Upper lobe of right lung (tissue), 1 donor: Measurements from ENCODE around the gene ELAC1. TPM values are rescaled to one million over a fixed set of nuclear protein-coding genes. Genes with fewer than 3 reads are reported as not detected.
"Not testable (repeated sequence)": the region's sequence is repeated elsewhere in the genome, so short reads cannot be mapped to it uniquely, and the experiment has no call there.

Experiments used
- ATAC-seq: fragments of 200-7000 bp; cut with Tn5 transposase; one replicate; pipeline ENCODE4 v1.9.1; 2020; ENCODE audit warnings: mild to moderate bottlenecking, moderate library complexity
- DNase-seq: peaks from one replicate; pipeline ENCODE4 v3.0.0-alpha.2; 2020
- H3K27ac ChIP-seq: fragments of 200-600 bp; one replicate; pipeline ENCODE4 v1.8.0; 2022
- H3K27me3 ChIP-seq: fragments of 200-600 bp; one replicate; pipeline ENCODE4 v1.8.0; 2022; ENCODE audit warnings: mild to moderate bottlenecking
- H3K36me3 ChIP-seq: fragments of 200-600 bp; one replicate; pipeline ENCODE4 v1.8.0; 2022
- H3K4me1 ChIP-seq: fragments of 200-600 bp; one replicate; pipeline ENCODE4 v1.8.0; 2022
- H3K4me3 ChIP-seq: fragments of 200-600 bp; one replicate; pipeline ENCODE4 v1.8.0; 2022; ENCODE audit warnings: mild to moderate bottlenecking
- H3K9me3 ChIP-seq: fragments of 200-600 bp; one replicate; pipeline ENCODE4 v1.8.0; 2022
- intact Hi-C: fragments of 100-400 bp; cut with DNase I; formaldehyde crosslinking; loops from one replicate; pipeline ENCODE4 v1.11.0; 2022
- total RNA-seq: library from RNA; stranded (reverse); fragmentation: NEBNext Ultra II Directional; extraction: Animal tissue kit (Norgen Biotek cat#: 25700); gene quantifications from one replicate; pipeline ENCODE4 v1.2.1, GENCODE V29; 2021
- TF ChIP-seq, protein P1 (sequence below): fragments of 200-600 bp; IDR thresholded peaks from one replicate; pipeline ENCODE4 v1.8.0; 2022; ENCODE audit warnings: antibody characterized with exemption
- donor health status: DM: no; HTN: yes; CAD: no; lungs with severe emphysema.

Gene ELAC1
- total RNA-seq, 1 donor from 2014 or later, result 6.8 TPM

DNA sequence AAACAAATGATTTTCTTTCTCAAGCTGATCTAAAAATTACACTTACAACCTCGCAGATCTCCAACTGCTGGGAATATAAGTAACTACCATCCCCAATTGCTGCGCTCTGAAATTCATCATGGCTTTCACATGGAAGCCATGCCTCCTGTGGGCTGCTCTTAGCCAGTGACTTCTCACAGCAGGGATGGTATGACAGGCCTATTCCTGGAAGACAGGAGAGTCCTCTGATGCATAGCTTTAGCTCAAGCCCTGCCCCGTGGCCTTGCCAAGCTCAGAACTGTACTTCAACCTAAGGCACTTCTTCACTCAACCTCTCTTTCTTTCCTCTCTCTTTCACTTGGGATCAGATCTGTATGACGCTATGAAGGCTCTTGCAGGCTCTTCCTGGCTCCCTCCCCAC lies 12.6 kb upstream of the ELAC1 start:
- Histone ChIP-seq H3K36me3 (no peaks in the 10 kb centered on the region), H3K9me3 (no peaks in the 10 kb centered on the region), H3K27me3 (no peaks in the 10 kb centered on the region), H3K4me1 (no peaks in the 10 kb centered on the region), H3K27ac (no peak overlapping the region), H3K4me3 (no peak overlapping the region)
- no peak for DNase-seq
- TF ChIP-seq, protein P1, sequence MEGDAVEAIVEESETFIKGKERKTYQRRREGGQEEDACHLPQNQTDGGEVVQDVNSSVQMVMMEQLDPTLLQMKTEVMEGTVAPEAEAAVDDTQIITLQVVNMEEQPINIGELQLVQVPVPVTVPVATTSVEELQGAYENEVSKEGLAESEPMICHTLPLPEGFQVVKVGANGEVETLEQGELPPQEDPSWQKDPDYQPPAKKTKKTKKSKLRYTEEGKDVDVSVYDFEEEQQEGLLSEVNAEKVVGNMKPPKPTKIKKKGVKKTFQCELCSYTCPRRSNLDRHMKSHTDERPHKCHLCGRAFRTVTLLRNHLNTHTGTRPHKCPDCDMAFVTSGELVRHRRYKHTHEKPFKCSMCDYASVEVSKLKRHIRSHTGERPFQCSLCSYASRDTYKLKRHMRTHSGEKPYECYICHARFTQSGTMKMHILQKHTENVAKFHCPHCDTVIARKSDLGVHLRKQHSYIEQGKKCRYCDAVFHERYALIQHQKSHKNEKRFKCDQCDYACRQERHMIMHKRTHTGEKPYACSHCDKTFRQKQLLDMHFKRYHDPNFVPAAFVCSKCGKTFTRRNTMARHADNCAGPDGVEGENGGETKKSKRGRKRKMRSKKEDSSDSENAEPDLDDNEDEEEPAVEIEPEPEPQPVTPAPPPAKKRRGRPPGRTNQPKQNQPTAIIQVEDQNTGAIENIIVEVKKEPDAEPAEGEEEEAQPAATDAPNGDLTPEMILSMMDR, result no peak
- intact Hi-C loops, result no loop called here
- ATAC-seq, result no peak

DNA sequence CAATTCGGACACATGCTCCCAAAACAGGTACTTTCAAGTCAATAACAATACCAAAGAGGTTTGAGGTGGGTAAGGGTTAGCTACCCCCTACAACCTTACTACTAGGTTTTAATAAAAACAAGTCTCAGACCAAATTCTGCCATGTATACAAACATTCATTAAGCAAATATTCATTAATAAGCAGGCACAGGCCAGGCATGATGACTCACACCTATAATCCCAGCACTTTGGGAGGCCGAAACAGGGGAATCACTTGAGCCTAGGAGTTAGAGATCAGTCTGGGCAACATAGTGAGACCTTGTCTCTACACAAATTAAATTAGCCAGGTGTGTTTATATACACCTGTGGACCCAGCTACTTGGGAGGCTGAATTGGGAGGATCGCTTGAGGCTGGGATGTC lies 11.7 kb upstream of the ELAC1 start:
- H3K4me3 ChIP-seq, result no peak overlapping the region
- no peaks in the 10 kb centered on the region for H3K27me3 ChIP-seq
- no peaks in the 10 kb centered on the region for H3K4me1 ChIP-seq

DNA sequence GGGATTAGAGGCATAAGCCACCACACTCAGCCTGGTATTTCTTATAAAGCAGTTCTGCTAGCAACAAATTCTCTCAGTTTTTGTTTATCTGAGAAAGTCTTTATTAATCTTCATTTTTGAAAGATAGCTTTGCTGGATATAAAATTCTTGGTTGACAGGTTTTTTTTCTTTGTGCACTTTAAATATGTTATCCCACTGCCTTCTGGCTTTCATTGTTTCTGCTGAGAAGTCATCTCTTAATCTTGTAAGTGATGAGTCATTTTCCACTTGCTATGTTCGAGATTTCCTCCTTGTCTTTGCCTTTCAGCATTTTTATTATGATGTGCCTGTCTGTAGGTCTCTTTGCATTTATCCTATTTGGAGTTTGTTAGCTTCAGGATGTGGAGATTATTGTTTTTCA lies 5.9 kb upstream of the ELAC1 start:
- Histone ChIP-seq H3K36me3 (no peaks in the 10 kb centered on the region), H3K4me3 (no peak overlapping the region)
- DNase-seq, result no peak

More for the DNA sequence above, 11.7 kb upstream of the ELAC1 start:
- intact Hi-C loops, result no loop called here
- peaks cover 4% of the 10 kb centered on the region for H3K9me3 ChIP-seq
- H3K27ac ChIP-seq, result no peak overlapping the region
- ATAC-seq (no peak), DNase-seq (no peak)
- H3K36me3 ChIP-seq, result no peaks in the 10 kb centered on the region
- TF ChIP-seq, protein P1, result no peak

DNA sequence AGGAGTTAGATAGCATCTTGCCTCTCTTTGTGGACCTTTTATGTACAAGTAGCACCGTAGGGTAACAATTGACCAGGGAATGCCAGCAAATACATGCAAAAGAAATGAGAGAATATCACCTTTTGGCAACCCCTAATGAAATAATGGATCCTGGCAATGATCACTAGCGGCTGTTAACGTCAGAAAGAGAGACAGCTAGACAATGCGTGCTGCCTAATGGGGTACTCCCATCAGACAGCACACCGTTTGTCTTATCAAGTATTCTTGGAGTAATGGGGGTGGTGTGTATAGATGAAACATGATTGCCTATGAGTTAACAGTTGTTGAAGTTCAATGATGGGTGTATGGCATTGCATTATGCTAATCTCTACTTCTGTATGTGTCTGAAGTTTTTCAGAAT lies 1.6 kb downstream of the ELAC1 start:
- Histone ChIP-seq H3K4me1 (peaks cover 15% of the 10 kb centered on the region), H3K27me3 (no peaks in the 10 kb centered on the region), H3K4me3 (no peak overlapping the region), H3K27ac (no peak overlapping the region), H3K9me3 (no peaks in the 10 kb centered on the region), H3K36me3 (peaks cover 1% of the 10 kb centered on the region)
- intact Hi-C loops, result no loop called here
- TF ChIP-seq, protein P1, result no peak
- no peak for ATAC-seq
- DNase-seq, result no peak

More for the DNA sequence above, 5.9 kb upstream of the ELAC1 start:
- Histone ChIP-seq H3K27ac (no peak overlapping the region), H3K27me3 (no peaks in the 10 kb centered on the region), H3K9me3 (peaks cover 22% of the 10 kb centered on the region), H3K4me1 (no peaks in the 10 kb centered on the region)
- TF ChIP-seq, protein P1, result no peak
- no peak for ATAC-seq
- intact Hi-C loops, result no loop called here

DNA sequence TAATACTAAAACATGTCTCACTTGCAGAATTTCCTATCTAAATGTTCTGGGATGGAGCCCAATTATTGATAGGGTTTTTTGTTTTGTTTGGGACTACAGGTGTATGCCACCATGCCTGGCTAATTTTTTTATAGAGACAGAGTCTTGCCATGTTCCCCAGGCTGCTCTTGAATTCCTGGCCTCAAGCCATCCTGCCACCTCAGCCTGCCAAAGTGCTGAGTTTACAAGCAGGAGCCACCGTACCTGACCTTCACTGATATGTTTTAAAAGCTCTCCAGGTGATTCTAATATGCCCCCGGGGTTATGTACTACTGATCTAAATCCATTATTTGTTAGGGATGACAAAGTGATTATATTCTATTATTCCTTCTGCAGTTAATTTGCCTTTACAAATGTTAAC lies 2.2 kb downstream of the ELAC1 start:
- H3K27ac ChIP-seq, result no peak overlapping the region
- peak; percentile 71 for DNase-seq

DNA sequence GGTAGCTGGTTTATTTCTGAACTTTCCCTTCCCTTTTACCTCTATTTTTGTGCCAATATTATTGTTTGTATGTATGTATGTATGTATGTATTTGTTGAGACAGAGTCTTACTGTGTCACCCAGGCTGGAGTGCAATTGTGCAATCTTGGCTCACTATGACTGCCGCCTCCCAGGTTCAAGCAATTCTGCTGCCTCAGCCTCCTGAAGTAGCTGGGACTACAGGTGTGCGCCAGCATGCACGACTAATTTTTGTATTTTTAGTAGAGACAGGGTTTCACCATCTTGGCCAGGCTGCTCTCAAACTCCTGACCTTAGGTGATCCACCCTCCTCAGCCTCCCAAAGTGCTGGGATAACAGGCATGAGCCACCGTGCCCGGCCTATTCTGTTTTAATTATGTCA lies 4.6 kb downstream of the ELAC1 start:
- H3K4me3 ChIP-seq, ATAC-seq, H3K27ac ChIP-seq, DNase-seq, H3K9me3 ChIP-seq, H3K27me3 ChIP-seq, intact Hi-C loops: not testable (repeated sequence)
- Histone ChIP-seq H3K36me3 (peaks cover 30% of the 10 kb centered on the region), H3K4me1 (peaks cover 15% of the 10 kb centered on the region)

More for the DNA sequence above, 2.2 kb downstream of the ELAC1 start:
- Histone ChIP-seq H3K36me3 (peaks cover 7% of the 10 kb centered on the region), H3K27me3 (no peaks in the 10 kb centered on the region), H3K4me3 (no peak overlapping the region), H3K9me3 (no peaks in the 10 kb centered on the region), H3K4me1 (peaks cover 15% of the 10 kb centered on the region)
- intact Hi-C loops, result no loop called here
- TF ChIP-seq, protein P1, result no peak
- no peak for ATAC-seq
